Stimulated activated CD4-positive, alpha-beta T cell treated with anti-CD3 and anti-CD28 coated beads, Interleukin-12 subunit alpha, Interleukin-12 subunit beta, amount 100 ng/mL, for 4 hours (primary cell): ENCODE measurements around the gene AMBP.

Experiments
- DNase-seq: peaks from one replicate; pipeline ENCODE4 v3.0.0-alpha.2; 2020

The AMBP gene

GRCh38 chr9:114029311-114030170 lies 48.6 kb downstream of the AMBP start:
- no peak for DNase-seq

GRCh38 chr9:114028646-114029045 lies 49.5 kb downstream of the AMBP start:
- DNase-seq = no peak

- DNase-seq = no peak
These were observed 50.1 kb downstream of the AMBP start for GRCh38 chr9:114027863-114028465.

- no peak for DNase-seq
These were observed 50.8 kb downstream of the AMBP start for GRCh38 chr9:114027159-114027862.

- no peak for DNase-seq
These were observed 51.8 kb downstream of the AMBP start for GRCh38 chr9:114026335-114026734.

- no peak for DNase-seq
These were observed 52.3 kb downstream of the AMBP start for GRCh38 chr9:114025760-114026159.

- DNase-seq = no peak
These were observed 52.8 kb downstream of the AMBP start for GRCh38 chr9:114025196-114025753.

GRCh38 chr9:114023961-114024360 lies 54.1 kb downstream of the AMBP start:
- DNase-seq = no peak

GRCh38 chr9:114021578-114021977 lies 56.5 kb downstream of the AMBP start:
- no peak for DNase-seq

GRCh38 chr9:114017741-114018715 lies 60.1 kb downstream of the AMBP start:
- no peak for DNase-seq

- no peak for DNase-seq
These were observed 61.3 kb downstream of the AMBP start for GRCh38 chr9:114016629-114017423.

GRCh38 chr9:114016101-114016500 lies 62.0 kb downstream of the AMBP start:
- DNase-seq = no peak

GRCh38 chr9:114015607-114016006 lies 62.5 kb downstream of the AMBP start:
- DNase-seq = no peak

GRCh38 chr9:114014044-114014443 lies 64.1 kb downstream of the AMBP start:
- no peak for DNase-seq

- no peak for DNase-seq
These were observed 66.0 kb downstream of the AMBP start for GRCh38 chr9:114012126-114012525.

GRCh38 chr9:114011313-114011712 lies 66.8 kb downstream of the AMBP start:
- DNase-seq = no peak
